HG03066 (cell line): ENCODE data around the gene P4HA2.

Source experiments
- ATAC-seq: cut with Tn5 transposase; IDR thresholded peaks from one replicate; pipeline ENCODE4 v1.9.1; 2021; ENCODE audit warnings: low read depth; ENCODE audit not compliant: unreplicated experiment

The P4HA2 gene

GRCh38 chr5:132227485-132228240 lies at the start of gene P4HA2:
TSS of gene P4HA2 (minus strand) at chr5:132227853. CDS start at chr5:132218626, 9,227 bp downstream.
- ATAC-seq, result peak; percentile 93

- ATAC-seq, result no peak
These were observed 49.6 kb upstream of the P4HA2 start for GRCh38 chr5:132277256-132277655.

GRCh38 chr5:132275367-132276220 lies 47.9 kb upstream of the P4HA2 start:
- ATAC-seq, result no peak

- no peak for ATAC-seq
These were observed 46.6 kb upstream of the P4HA2 start for GRCh38 chr5:132274050-132274792.

DNA sequence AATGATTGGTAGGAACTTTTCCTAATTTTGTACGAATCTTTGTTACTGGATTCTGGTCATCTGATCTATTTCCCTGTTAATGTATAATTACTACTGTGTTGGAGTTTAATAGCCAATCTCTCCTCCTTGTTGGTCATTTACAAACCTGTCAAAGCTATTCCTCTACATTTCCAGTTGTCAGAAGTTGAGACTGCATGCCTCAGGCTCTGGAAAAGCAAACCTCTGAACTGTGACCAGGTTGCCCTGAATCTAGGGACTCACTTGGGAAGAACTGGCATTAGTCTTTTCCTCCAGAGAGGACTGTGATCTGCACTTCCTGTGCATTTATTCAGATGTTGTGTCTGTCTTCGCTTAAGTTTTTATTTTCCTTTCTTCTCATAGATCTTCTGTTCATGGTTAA lies 46.0 kb upstream of the P4HA2 start:
- no peak for ATAC-seq

DNA sequence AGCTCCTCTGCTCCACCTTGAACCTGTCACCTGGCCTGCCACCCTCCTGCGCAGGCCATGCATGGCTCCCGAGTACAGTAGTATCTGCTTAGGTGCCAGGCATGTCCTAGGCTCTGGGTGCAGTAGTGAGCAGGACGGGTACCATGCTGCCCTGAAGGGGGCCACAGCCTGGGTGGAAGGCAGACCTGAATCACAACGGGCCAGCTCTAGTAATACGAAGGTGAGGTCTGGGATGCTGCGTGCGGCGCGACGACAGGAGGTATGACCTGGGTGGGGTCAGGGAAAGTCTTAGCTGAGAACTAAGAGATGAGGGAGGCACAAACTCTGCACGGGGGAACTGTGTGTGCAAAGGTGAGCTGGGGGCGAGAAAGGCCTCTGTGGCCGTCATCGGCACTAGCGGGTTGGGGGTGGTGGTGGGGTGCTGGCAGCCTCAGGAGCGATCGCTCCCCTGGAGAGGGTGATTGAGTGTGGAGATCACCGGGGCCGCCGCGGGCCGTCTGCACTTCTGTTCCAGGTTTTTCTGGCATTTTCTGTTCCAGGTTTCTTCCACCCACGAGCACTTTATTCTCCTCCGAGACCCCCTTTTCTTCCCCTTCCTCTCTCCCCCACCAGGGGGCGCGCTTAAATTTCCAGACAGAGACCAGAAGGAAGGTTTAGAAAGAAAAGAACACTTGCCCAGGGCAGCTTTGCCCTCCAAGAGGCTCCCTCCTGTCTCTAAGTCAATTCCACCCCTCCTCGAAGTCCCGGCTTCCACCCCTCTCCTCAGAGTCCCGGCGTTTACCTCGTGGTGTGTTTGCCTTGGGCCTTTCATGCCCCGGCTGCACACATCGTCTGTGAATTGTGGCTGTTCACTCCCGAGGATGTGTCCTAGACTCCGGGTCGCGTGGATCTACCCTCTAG lies 44.9 kb upstream of the P4HA2 start:
- no peak for ATAC-seq

DNA sequence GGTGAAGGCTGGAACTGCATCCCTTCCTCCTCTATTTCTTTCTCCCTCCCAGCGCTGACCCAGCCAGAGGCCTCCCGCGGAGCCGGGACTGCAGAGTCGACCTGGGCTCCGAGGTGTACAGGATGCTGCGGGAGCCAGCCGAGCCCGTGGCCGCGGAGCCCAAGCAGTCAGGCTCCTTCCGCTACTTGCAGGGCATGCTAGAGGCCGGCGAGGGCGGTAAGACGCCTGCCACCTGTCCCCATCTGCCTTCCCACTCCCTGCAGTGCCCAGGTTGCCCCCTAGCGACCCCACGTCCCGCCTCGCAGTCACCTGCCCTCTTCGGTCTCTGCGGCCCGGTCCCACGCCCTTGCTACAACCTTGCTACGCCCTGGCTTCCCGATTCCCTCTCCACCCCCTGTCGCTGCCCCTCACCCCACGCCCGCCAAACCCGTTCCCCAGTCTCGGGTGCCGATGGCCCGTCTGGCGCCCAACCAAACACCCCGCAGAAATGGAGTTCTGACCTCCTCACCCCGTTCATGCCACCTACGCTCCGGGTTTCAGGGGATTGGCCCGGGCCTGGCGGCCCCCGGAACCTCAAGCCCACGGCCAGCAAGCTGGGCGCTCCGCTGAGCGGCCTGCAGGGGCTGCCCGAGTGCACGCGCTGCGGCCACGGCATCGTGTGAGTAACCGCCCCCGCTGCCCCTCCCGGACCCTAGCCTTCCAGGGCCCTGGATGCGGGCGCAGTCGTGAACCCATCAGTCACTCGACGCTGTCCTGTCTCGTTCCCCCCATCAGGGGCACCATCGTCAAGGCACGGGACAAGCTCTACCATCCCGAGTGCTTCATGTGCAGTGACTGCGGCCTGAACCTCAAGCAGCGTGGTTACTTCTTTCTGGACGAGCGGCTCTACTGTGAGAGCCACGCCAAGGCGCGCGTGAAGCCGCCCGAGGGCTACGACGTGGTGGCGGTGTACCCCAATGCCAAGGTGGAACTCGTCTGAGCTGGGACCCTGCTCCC lies 43.9 kb upstream of the P4HA2 start:
- ATAC-seq, result no peak

GRCh38 chr5:132270706-132271105 lies 43.1 kb upstream of the P4HA2 start:
- no peak for ATAC-seq

- ATAC-seq, result no peak
These were observed 42.6 kb upstream of the P4HA2 start for GRCh38 chr5:132270335-132270665.

- no peak for ATAC-seq
These were observed 42.1 kb upstream of the P4HA2 start for GRCh38 chr5:132269635-132270334.

DNA sequence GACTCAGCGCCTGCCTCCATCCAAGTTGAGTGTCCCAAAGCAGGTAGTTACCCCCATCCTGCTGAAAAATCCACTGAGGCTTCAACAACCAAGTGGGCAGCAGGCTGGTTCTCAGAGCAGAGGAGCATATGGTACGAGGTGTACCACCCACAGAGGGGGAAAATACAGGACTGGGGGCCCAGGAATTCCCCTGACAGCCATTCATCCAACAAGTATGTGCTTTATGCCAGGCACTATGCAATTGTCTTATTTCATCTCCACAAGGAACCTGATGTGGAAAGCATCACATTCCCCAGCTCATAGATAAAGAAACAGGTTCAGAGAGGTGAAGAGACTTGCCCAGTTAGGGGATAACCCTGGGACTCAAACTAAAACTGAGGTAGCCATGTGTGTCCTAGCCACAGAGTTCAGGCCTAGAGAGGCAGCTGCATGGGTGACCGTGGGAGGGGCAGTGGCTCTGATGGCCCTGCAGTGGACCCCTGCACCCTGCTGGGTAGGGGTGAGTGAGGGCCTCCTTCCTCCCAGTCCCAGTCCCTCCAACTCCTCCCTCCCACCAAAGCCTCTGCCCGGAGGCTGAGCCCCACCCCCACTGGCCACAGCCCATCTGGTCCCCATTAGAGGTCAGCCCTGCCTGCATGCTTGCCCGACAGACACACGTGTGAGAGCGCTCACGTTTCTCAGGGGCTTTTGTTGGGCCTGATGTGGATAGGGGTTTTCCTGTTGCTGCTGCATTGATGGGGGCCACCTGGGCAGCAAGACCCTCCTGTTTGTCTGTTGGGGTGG lies 41.3 kb upstream of the P4HA2 start:
- peak; percentile 74 for ATAC-seq

GRCh38 chr5:132267931-132268768 lies 40.5 kb upstream of the P4HA2 start:
- peak; percentile 7 for ATAC-seq

- no peak for ATAC-seq
These were observed 39.6 kb upstream of the P4HA2 start for GRCh38 chr5:132267166-132267739.

- ATAC-seq, result no peak
These were observed 39.1 kb upstream of the P4HA2 start for GRCh38 chr5:132266836-132267160.

- ATAC-seq, result no peak
These were observed 38.6 kb upstream of the P4HA2 start for GRCh38 chr5:132266031-132266835.
